Omental fat pad (tissue), 4 donors: ENCODE results near the gene LIX1L. TPM values are rescaled to one million over a fixed set of nuclear protein-coding genes. Genes with fewer than 3 reads are reported as not detected.
A peak's percentile ranks its signal among the peaks of the same experiment; 100 is the strongest.

ENCODE experiments used
- ATAC-seq: fragments of 150-250 bp; one replicate; pipeline ENCODE4 v1.9.1; 2016; ENCODE audit warnings: mild to moderate bottlenecking, moderate library complexity; ENCODE audit not compliant: low FRiP score
- DNase-seq: peaks from one replicate; pipeline ENCODE4 v3.0.0-alpha.2; 2019; ENCODE audit warnings: low spot score
- CTCF ChIP-seq, 3 donors: fragments of 450-650 bp; IDR thresholded peaks; one replicate each; pipeline ENCODE4 v1.5.1; 2016 to 2017; ENCODE audit warnings: antibody characterized with exemption in 3 of 3, mild to moderate bottlenecking in 3 of 3, moderate library complexity in 2 of 3
- total RNA-seq, 4 donors: library from RNA; depleted of rRNA; stranded (reverse); fragments of >200 nt; gene quantifications; one replicate each; pipeline ENCODE4 v1.1.0, GENCODE V29; 2016

LIX1L gene
- total RNA-seq, 4 donors from 2014 or later: 15.4 to 34.0 (median 28.3) TPM

- TF ChIP-seq CTCF (IDR thresholded peaks at IDR 0.05): no peak
- peak; percentile 93 for ATAC-seq
- DNase-seq: no peak
Observed at GRCh38 chr1:145918992-145919939, 38.6 kb downstream of the LIX1L start.

GRCh38 chr1:145918144-145918991 is 39.4 kb downstream of the LIX1L start, which contains the start of gene PEX11B:
Gene PEX11B (minus strand): TSS chr1:145918717. CDS start chr1:145918688, 29 bp downstream.
- TF ChIP-seq CTCF (IDR thresholded peaks at IDR 0.05): no peak
- ATAC-seq (peak; percentile 93), DNase-seq (peak; percentile 78)

GRCh38 chr1:145917595-145917994 is 40.2 kb downstream of the LIX1L start:
- no peak for ATAC-seq
- no peak for DNase-seq
- no peak for TF ChIP-seq CTCF (IDR thresholded peaks at IDR 0.05)

GRCh38 chr1:145916745-145917144 is 41.1 kb downstream of the LIX1L start:
- no peak for TF ChIP-seq CTCF (IDR thresholded peaks at IDR 0.05)
- ATAC-seq: no peak
- no peak for DNase-seq

- no peak for TF ChIP-seq CTCF (IDR thresholded peaks at IDR 0.05)
- ATAC-seq (peak; percentile 32), DNase-seq (no peak)
Observed at GRCh38 chr1:145912128-145912641, 45.6 kb downstream of the LIX1L start.

GRCh38 chr1:145908653-145909052 is 49.2 kb downstream of the LIX1L start:
- no peak for ATAC-seq
- TF ChIP-seq CTCF (IDR thresholded peaks at IDR 0.05): no peak
- no peak for DNase-seq
